NCI-H345 (cell line): ENCODE data around the gene COA3.
"Not testable (repeated sequence)": the region's sequence is repeated elsewhere in the genome, so short reads cannot be mapped to it uniquely, and the experiment has no call there.

Source experiments
- DNase-seq: peaks from one replicate; lab custom pipeline; 2025; lab: John Stamatoyannopoulos, UW

The COA3 gene

DNA sequence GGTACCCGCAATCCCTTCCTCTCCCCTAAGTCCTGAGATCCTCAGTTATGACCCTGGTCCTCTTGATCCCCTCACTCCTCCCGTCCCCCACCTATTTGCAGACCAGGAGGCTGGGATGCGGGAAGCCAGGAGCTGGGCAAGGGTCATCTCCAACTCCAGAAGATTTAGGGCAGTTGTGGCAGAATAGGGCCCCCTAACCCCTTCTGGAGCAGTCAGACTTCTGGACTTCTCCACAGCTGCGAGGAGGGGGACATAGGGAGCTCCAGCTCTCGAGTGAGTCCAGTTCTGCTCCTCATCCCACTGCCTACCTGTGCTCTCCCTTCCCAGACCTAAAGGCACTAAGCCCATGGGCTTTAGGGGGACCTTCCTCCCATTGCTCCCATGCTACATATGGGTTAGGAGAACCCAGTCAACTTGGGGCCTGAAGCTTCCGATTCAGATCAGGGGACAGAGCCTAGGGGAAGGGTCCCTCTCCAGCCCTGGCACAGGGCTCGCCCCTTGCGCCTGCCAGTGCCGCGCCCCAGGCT, 16.8 kb downstream of the COA3 start:
- no peak for DNase-seq

DNA sequence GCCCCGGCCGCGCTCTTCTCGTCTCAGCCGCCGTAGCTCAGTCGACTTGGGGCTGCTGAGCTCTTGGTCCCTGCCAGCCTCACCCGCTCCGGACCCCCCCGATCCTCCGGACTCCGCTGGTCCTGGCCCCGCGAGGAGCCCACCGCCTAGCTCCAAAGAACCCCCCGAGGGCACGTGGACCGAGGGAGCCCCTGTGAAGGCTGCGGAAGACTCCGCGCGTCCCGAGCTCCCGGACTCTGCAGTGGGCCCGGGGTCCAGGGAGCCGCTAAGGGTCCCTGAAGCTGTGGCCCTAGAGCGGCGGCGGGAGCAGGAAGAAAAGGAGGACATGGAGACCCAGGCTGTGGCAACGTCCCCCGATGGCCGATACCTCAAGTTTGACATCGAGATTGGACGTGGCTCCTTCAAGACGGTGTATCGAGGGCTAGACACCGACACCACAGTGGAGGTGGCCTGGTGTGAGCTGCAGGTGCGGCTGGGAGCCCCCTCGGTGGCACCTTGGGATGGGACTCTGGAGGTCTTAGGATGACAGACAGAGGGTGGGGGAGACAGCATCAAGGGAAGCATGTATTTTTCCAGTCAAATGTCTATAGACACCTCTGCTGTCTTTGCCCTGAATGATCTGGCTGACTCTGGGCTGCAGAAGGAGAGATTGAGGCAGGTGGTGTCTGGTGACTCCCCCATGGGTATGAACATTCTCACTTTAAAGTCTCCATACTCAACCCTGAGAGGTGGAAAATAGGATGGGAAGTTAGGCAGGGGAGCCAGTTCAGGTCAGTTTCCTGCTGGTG, 17.5 kb downstream of the COA3 start:
- DNase-seq: no peak

DNA sequence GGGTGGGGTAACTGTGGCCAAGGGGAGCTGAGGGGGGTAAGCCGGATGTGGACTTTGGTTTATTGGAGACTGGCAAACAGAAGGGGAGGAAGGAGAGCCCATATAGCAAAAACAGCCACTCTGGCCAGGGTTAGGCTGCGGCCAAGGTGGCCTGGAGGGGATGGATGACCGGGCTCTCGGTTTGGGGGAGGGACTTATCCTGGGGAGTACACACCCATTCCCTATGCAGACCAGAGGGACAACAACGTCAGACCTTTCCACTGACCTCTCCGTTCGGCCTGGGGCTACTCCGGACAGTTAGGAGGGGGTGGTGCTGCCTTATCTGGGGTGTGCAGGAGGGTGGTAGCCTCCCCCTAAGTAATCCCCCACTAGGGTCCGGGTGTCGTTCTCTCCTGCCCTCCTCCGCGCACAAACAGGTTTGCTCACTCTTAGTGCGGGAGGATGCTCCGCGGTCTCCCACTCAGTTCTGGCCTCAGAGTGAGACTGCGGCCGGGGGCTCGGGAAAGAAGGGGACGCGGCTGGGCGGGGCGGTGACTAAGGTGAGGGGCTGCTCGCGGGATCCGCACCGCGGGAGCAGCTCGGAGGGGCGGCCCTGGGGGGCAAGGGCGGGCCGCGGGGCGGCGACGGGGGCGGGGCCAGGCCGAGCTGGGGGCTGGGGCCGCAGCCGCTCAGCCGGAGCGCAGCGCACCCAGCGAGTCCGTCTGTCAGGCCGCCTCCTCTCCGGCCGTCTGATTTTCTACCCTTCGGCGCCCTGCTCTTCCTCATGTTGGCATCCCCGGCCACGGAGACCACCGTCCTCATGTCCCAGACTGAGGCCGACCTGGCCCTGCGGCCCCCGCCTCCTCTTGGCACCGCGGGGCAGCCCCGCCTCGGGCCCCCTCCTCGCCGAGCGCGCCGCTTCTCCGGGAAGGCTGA, 18.3 kb downstream of the COA3 start, which contains the start of gene WNK4:
WNK4 (plus strand) TSS at position 675 of the 915 bp plus-strand sequence; CDS start at position 764, 89 bp downstream.
- DNase-seq: no peak

DNA sequence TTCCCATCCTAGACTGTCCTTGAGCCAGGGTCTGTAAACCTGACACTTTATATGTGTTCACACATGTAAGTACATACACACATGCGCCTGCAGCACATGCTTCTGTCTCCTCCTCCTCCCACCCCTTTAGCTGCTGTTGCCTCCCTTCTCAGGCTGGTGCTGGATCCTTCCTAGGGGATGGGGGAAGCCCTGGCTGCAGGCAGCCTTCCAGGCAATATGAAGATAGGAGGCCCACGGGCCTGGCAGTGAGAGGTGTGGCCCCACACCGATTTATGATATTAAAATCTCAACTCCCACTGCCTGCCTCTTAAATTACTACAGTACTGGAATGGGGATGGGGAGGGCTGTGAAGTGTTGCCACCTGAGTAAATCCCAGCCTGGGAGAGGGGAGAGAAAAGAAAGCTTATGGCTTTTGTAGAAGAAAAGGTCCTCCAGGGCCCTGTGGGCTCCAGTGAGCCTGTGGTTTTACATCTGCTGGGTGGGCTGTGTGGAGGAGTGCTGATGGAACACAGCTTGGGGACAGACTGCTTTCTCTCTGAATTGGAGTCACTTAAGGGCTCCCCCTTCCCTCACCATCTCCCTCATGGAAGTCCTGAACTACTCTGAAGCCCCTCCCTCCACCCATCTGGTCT, 19.1 kb downstream of the COA3 start:
- no peak for DNase-seq

GRCh38 chr17:42778570-42778969, 19.9 kb downstream of the COA3 start:
- no peak for DNase-seq

DNA sequence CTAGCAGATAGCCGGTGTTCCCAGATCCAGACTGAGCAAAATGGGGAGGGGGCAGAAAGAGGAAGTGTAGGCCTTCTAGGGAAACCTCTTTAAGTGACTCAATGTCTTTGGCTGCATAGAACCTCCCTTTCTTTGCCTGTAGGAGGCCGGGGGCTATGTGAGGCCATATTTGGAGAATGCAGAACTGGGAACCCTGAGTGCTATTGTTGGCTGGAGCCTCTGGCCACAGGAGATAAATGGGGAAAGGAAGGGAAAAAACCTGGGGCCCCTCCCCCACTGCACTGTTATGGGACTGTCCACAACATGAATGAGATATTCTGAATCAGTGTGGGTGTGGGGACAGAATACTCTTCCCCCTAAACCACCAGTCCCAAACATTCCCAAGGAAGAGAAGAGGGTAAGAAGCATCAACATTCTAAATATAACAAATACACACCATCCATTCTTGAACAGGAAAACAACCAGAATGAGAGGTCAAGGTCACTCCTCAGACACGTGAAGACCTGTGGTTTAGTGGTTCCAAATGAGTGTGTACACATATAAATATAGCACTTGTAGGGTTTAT, 22.9 kb downstream of the COA3 start:
- DNase-seq: no peak

- DNase-seq: no peak
Observed at GRCh38 chr17:42774066-42774745, 24.3 kb downstream of the COA3 start.

DNA sequence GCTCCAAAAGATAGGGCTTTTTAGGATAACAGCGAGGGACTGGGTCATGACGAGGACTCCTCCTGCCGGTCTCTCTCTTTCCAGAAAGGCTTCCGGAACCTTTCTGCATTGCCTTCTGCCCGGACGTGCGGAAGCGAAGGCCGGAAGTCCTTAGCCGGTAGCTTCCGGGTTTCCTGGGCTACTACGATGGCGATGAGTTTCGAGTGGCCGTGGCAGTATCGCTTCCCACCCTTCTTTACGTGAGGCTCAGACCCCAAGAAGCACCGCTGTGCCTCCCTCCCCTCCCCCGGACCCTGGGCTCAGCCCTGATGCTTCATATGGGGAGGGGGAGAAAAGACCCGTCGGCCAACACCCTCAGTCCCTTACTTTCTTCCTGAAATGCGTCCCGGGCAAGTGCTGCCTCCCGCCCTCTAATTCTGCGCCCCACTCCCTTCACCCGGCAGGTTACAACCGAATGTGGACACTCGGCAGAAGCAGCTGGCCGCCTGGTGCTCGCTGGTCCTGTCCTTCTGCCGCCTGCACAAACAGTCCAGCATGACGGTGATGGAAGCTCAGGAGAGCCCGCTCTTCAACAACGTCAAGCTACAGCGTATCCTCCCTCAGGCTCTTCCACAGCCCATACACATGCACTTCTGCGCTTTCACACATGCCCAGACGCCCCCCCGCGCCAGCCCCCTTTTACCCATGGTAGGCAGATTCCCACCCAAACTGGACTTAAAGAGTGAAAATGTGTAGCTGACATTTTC, 25.0 kb downstream of the COA3 start, which contains the start of gene VPS25:
VPS25 (plus strand) TSS at position 160 of the 746 bp plus-strand sequence; CDS start at position 187, 27 bp downstream.
- peak; percentile 85 for DNase-seq

DNA sequence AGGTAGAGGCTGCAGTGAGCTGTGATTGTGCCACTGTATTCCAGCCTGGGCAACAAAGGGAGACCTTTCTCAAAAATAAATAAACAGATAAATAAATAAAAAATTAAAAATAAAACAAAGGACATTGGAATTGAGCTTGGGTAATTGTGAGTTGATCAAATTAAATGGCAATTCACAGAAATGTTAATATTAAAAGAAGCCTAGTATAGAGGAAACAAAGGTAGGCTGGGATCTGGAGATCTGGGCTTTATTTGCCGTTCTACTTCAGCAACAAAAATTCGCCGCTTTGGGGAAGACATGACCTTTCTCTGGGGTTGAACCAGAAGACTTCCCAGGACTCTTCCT, 25.6 kb downstream of the COA3 start:
- DNase-seq: no peak

DNA sequence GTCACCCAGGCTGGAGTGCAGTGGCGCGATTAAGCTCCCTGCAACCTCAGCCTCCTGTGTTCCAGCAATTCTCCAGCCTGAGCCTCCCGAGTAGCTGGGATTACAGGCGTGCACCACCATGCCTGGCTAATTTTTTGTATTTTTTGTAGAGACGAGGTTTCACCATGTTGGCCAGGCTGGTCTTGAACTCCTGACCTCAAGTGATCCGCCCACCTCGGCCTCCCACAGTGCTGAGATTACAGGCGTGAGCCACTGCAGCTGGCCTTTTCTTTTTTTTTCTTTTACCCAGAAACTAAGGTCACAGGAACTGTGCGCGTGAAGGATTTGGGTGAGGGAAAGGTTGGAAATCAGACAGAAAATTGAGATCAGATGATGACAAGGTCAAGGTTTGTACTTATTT, 28.5 kb downstream of the COA3 start:
- DNase-seq: not testable (repeated sequence)

DNA sequence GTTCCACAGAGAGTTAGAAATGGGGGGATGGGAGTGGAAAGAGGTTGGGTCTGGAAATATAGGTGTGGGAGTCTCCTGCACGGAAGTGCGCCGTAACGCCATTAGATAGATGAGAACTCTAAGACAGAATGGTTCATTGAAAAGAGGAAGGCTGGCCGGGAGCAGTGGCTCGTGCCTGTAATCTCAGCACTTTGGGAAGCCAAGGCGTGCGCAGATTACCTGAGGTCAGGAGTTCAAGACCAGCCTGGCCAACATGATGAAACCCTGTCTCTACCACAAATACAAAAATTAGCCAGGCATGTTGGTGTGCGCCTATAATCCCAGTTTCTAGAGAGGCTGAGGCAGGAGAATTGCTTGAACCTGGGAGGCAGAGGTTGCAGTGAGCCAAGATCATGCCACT, 30.5 kb downstream of the COA3 start:
- not testable (repeated sequence) for DNase-seq

DNA sequence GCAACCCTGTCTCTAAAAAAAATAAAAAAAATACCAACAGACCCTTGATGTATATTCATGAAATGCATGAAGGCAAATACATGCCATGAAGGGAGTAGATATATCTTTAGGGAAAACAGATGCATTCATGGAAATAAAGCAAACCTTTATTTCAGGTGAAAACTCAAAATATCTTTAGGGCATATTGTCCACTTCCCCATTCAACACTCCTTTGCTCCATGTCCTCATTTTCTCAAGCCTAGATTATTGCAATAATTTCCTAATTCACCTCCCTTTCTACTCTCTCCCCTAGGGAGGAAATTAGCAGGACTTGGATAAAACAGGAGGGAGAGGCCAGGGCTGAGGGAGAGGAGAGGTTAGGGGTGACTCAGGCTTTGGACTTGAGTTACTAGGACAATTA, 31.0 kb downstream of the COA3 start:
- DNase-seq: no peak

DNA sequence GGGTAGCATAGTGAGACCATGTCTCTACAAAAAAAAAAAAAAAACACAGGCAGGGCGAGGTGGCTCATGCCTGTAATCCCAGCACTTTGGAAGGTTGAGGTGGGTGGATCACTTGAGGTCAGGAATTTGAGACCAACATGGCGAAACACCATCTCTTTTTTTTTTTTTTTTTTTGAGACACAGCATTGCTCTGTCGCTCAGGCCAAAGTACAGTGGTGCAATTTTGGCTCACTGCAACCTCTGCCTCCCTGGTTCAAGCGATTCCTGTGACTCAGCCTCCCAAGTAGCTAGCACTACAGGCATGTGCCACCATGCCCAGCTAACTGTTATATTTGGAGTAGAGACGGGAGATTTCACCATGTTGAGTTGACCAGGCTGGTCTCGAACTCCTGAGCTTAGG, 32.4 kb downstream of the COA3 start:
- no peak for DNase-seq

- DNase-seq: no peak
Observed at GRCh38 chr17:42761638-42762037, 36.9 kb downstream of the COA3 start.

- no peak for DNase-seq
Observed at GRCh38 chr17:42760652-42761581, 37.6 kb downstream of the COA3 start, which contains the start of gene RAMP2. TSS of gene RAMP2 (plus strand) at chr17:42761227. CDS start at chr17:42761262, 35 bp downstream.

DNA sequence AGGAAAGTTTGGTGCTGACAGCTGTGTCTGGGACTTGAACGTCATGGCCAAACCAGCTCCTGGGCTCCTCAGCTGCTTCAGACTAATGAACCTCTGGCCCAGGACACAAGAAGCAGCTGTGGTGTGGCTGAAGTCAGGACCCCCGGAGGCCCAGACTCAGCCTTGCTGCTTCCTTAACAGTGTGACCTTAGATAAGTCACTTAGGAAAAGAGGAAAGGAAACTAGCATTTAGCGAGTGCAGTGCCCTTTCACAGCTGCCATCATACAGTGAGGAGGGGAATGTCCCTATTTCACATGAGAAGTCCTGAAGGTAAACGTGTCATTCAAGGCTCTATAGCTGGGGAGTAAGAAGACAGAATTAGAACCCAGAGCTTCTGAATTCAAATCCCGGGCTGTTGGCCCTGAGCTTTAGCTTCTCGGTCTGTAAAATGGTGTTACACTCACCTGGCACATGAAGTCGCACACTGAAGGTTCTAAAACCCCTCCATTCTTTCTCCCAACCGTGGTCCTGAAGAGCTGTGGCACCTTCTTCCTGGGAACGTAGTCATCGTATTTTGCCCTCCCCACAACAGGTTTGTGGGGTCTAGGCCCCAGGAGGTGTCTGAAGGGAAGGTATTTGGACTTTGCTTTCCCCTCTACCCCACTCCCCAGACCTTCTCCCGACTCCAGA, 38.4 kb downstream of the COA3 start:
- no peak for DNase-seq

DNA sequence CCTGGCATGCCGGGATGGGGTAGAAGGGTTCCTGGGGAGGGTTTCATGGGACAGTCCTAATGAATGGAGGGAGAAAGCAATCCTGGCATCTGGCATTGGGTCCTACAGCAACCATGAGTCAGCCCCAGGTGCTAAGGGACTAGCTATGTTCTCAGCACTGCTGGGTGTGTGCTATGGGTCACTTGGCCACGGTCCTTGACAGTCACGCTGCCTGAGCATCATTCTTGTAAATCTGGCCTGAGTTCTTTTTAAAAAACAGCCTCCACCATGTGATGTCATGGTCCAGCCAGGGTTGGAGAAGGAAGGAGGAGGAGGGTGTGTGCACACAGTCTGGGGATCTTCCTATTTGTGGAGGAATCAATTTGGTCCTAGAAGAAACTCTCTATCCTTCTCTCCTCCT, 43.7 kb downstream of the COA3 start:
- no peak for DNase-seq

DNA sequence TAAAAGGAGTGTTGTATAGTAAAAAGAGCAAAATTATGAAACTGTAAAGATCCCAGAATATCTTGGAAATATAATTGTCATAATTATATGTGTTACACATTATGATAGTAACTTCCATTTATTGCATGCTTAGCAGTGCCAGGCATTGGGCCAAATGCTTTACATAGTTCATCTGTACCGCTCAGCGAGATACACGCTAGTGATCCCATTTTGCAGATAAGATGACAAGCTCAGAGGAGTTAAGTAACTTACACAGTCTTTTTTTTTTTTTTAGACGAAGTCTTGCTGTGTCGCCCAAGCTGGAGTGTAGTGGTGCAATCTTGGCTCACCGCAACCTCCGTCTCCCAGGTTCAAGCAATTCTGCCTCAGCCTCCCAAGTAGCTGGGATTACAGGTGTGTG, 46.9 kb downstream of the COA3 start:
- DNase-seq: no peak
